HT-29 (cell line): Measurements from ENCODE around the gene PRKX. TPM values are rescaled to one million over a fixed set of nuclear protein-coding genes. Genes with fewer than 3 reads are reported as not detected.
"Not testable (repeated sequence)": the region's sequence is repeated elsewhere in the genome, so short reads cannot be mapped to it uniquely, and the experiment has no call there.

ENCODE experiments used
- DNase-seq: peaks from one replicate; pipeline ENCODE4 v3.0.0-alpha.2; 2015; ENCODE audit warnings: low spot score
- total RNA-seq: library from RNA; depleted of rRNA; stranded (reverse); fragments of >200 nt; shearing (Covaris generic); gene quantifications from 2 replicates; pipeline ENCODE4 v1.2.3, GENCODE V29; 2014

Gene PRKX
- total RNA-seq, 1 experiment from 2014 or later: 10.1 TPM

DNA sequence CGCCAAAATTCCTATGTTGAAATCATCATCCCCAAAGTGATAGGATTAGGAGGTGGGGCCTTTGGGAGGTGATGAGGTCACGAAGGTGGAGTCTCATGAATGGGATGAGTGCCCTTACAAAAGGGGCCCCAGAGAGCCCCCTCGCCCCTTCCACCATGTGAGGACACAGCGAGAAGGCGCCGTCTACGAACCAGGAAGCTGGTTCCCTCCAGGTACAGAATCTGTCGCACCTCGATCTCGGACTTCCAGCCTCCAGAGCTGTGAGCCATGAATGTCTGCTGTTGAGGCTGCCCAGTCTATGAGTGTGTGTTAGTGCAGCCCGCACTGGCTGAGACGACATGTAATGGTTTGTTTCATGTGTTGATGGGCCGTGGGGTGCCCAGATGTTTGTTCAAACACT, 60.3 kb downstream of the PRKX start:
- DNase-seq: no peak

GRCh38 chrX:3651277-3651676, 62.2 kb downstream of the PRKX start:
- peak; percentile 49 for DNase-seq

GRCh38 chrX:3648084-3648483, 65.4 kb downstream of the PRKX start:
- no peak for DNase-seq

- not testable (repeated sequence) for DNase-seq
Observed at GRCh38 chrX:3639858-3640631, 73.4 kb downstream of the PRKX start.

DNA sequence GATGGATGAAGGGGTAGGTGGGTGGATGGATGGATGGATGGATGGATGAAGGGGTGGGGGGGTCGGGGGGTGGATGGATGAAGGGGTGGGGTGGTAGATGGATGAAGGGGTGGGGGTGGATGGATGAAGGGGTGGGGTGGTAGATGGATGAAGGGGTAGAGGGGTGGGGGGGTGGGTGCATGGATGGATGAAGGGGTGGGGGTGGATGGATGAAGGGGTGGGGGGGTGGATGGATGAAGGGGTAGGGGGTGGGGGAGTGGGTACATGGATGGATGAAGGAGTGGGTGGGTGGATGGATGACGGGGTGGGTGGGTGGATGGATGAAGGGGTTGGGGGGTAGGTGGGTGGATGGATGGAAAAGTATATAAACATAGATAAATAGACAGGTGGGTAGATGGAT, 74.2 kb downstream of the PRKX start:
- DNase-seq: no peak

DNA sequence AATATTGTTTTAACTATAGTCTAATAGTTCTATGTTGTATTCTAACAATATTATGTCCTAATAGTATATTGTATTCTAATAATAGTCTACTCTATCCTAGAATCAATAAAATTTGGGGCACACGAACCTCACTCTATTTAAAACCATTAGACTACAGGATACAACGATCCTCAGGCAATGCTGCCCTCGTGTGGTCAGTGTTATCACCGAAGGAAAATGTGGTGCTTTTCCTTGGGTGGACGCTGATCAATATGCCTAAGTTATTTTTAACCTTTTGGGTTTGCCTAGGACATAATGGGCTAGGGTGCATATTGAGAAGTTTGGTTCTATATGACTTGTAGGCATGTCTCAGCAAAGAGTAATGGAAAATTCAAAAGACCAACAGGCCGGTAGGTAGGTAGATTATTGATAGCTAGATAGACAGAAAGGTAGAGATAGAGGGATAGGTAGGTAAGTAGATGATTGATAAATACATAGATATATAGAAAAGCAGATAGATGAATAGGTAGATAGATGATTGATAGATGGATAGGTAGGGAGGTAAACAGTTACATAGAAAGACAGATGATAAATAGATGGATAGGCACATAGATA, 75.1 kb downstream of the PRKX start:
- peak; percentile 59 for DNase-seq

- DNase-seq: no peak
Observed at GRCh38 chrX:3636803-3637202, 76.6 kb downstream of the PRKX start.

GRCh38 chrX:3631196-3631595, 82.3 kb downstream of the PRKX start:
- no peak for DNase-seq

DNA sequence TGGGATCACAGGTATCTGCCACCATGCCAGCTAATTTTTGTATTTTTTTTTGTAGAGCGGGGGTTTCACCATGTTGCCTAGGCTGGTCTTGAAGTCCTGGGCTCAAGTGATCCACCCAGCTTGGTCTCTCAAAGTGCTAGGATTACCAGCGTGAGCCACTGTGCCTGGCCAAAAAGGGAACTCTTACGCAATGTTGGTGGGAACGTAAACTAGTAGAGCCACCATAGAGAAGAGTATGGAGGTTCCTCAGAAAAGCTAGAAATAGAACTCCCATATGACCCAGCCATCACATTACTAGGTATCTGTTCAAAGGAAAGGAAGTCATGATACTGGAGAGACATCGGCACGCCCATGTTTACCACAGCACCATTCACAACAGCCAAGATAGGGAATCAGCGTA, 85.9 kb downstream of the PRKX start:
- no peak for DNase-seq

GRCh38 chrX:3621414-3621813, 92.0 kb downstream of the PRKX start:
- no peak for DNase-seq

DNA sequence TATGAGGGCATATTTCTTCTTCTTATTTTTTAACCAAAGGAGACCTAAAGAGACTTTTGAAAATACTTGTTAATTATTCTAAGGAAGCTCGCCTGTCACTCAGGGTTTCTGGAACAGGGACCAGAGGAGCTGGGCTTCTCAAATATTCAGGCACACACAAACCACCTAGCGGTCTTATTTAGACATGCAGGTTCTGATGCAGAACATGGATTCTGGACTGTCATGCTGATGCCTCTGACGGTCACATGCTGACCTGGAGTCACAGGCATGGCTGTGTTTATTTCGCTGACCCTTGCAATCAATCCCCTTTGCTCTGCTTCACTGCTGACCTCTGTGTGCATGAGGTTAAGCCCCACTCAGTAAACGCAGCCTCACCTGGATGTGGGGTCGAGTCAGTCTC, 101.7 kb downstream of the PRKX start:
- not testable (repeated sequence) for DNase-seq

GRCh38 chrX:3609810-3610209, 103.6 kb downstream of the PRKX start:
- DNase-seq: no peak

DNA sequence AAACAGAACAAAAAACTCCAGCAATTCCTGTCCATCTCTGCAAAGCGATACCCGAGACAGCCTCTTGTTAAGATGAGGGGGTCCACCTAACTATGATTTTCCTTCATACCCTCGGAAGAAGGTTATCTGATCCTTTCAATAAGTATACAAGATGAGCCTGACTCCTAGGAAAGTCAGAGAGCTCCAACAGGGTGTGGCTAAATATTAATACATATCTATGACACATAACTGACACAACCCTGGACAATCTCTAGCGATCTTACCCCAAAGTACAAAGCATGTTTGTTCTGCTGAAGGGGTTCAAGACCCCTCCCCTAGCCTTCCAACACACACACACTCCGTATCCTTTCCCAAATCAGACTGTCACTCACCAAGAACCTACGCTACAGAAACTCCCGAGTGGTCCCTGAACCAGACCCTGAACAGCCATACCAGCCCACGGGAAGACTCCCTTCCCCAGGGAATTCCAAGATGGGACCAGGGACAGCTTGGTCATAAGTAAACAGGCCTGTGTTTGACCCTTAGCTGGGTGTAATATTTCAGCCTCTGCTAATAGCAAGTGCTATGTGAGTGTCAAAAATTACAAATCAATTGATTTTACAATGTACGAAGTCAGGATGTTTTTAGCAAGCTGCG, 110.3 kb downstream of the PRKX start:
- DNase-seq: no peak

GRCh38 chrX:3599802-3600430, 113.5 kb downstream of the PRKX start:
- no peak for DNase-seq

GRCh38 chrX:3598709-3599108, 114.7 kb downstream of the PRKX start:
- DNase-seq: no peak

- DNase-seq: no peak
Observed at GRCh38 chrX:3598046-3598605, 115.3 kb downstream of the PRKX start.

GRCh38 chrX:3592184-3592583, 121.3 kb downstream of the PRKX start:
- no peak for DNase-seq

DNA sequence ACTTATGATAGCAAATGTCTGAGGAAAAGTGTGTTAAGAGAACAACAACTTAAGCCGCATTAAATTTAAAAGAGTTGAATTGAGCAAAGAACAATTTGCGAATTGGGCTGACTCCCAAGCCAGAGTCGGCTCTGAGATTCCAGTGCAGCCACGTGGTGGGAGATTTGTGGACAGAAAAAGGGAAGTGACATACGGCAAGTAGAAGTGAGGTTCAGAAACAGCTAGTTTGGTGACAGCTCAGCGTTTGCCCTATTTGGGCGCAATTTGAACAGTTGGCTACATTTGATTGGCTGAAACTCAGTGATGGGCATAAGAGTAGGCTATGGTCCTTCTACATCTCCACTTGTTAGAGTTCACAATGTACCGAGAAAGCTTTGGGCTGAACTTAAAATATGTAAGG, 124.0 kb downstream of the PRKX start:
- DNase-seq: no peak

DNA sequence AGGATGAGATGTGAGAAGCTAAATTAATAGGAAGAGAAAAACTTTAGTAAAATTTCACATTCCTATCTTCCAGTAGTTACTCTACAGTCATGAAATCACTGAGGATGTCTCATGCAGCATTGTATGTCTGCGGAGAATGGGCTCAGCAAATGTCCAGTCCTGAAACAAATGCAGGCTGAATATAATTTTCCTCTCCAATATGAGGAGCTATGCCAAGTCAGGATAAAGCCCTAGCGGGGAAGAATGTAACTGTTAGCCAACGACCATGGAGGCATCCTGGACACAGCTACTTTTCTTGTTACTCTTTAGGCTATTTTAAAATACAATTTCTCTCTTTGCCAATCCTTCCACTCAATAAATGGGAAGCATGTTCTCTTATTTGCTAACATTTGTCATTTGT, 127.7 kb downstream of the PRKX start:
- DNase-seq: no peak

- DNase-seq: no peak
Observed at GRCh38 chrX:3584415-3584996, 128.9 kb downstream of the PRKX start.

- DNase-seq: no peak
Observed at GRCh38 chrX:3582451-3582850, 131.0 kb downstream of the PRKX start.

- no peak for DNase-seq
Observed at GRCh38 chrX:3581609-3582108, 131.8 kb downstream of the PRKX start.
